NB4 (cell line): Measurements from ENCODE around the gene MTF1.
A peak's percentile ranks its signal among the peaks of the same experiment; 100 is the strongest.

Experiments
- DNase-seq: peaks from one replicate; pipeline ENCODE4 v3.0.0; 2010; ENCODE audit warnings: low read depth
- H3K4me3 ChIP-seq: one replicate; pipeline ENCODE4 v1.5.1; 2011; ENCODE audit warnings: mild to moderate bottlenecking, low read depth, low read length, moderate library complexity
- CTCF ChIP-seq: IDR thresholded peaks from one replicate; pipeline ENCODE4 v1.5.1; 2012; ENCODE audit warnings: low read depth, low read length
- MAX ChIP-seq: IDR thresholded peaks from 2 replicates; pipeline ENCODE4 v1.6.1; 2011; ENCODE audit warnings: low read depth, low read length
- MYC ChIP-seq: IDR thresholded peaks from 2 replicates; pipeline ENCODE4 v1.6.1; 2011; ENCODE audit warnings: low read depth, low read length
- POLR2A ChIP-seq: IDR thresholded peaks from 2 replicates; pipeline ENCODE4 v1.6.1; 2011; ENCODE audit warnings: mild to moderate bottlenecking; ENCODE audit not compliant: insufficient read length; ENCODE audit errors: extremely low read depth

The MTF1 gene

GRCh38 chr1:37808369-37809319 is 50.7 kb downstream of the MTF1 start:
- TF ChIP-seq MAX (no peak), MYC (no peak), POLR2A (no peak), CTCF (no peak)
- peak overlapping the region; percentile 66 for H3K4me3 ChIP-seq
- DNase-seq: peak; percentile 80

GRCh38 chr1:37807555-37808368 is 51.6 kb downstream of the MTF1 start, which contains the start of the genes C1orf122 and YRDC:
TSS of gene C1orf122 (plus strand) at chr1:37807790. CDS start at chr1:37808405, 615 bp downstream.
TSS of gene YRDC (minus strand) at chr1:37808208. CDS start at chr1:37808180, 28 bp downstream.
- DNase-seq: peak; percentile 95
- H3K4me3 ChIP-seq: peak within 1 kb of the TSS; percentile 97
- peak; percentile 67 for TF ChIP-seq POLR2A
- peak; percentile 64 for TF ChIP-seq MYC
- peak; percentile 51 for TF ChIP-seq MAX
- no peak for TF ChIP-seq CTCF

GRCh38 chr1:37807220-37807554 is 52.2 kb downstream of the MTF1 start:
- peak overlapping the region; percentile 97 for H3K4me3 ChIP-seq
- TF ChIP-seq POLR2A (no peak), MAX (no peak), CTCF (no peak), MYC (no peak)
- no peak for DNase-seq

GRCh38 chr1:37802439-37802838 is 57.0 kb downstream of the MTF1 start:
- TF ChIP-seq MYC (no peak), MAX (no peak), CTCF (no peak), POLR2A (no peak)
- DNase-seq: no peak
- no peak overlapping the region for H3K4me3 ChIP-seq

- H3K4me3 ChIP-seq: no peak overlapping the region
- TF ChIP-seq MYC: no peak
- no peak for TF ChIP-seq CTCF
- no peak for TF ChIP-seq MAX
- TF ChIP-seq POLR2A: no peak
- peak; percentile 34 for DNase-seq
Measured at GRCh38 chr1:37797750-37798345, 61.5 kb downstream of the MTF1 start.
